ENCODE measurements around the gene CYP4A22. TPM values are rescaled to one million over a fixed set of nuclear protein-coding genes. Genes with fewer than 3 reads are reported as not detected.

CYP4A22 gene
- total and polyA plus RNA-seq, 2 of the 4 experiments (the other 2 are of a cell fraction), result not detected

Other genes with a start within 250 kb of the CYP4A22 start
- not detected in 2 replicates for gene CYP4A11, start 196.0 kb upstream of the CYP4A22 start, total RNA-seq (2012; rRNA removed)
- gene CYP4A11, start 196.0 kb upstream of the CYP4A22 start, polyA plus RNA-seq (2012; rRNA removed), result not detected in 2 replicates
- not detected in 2 replicates for gene CYP4X1, start 113.8 kb upstream of the CYP4A22 start, total RNA-seq (2012; rRNA removed)
- not detected in 2 replicates for gene CYP4X1, start 113.8 kb upstream of the CYP4A22 start, polyA plus RNA-seq (2012; rRNA removed)
- gene CYP4Z1, start 70.2 kb upstream of the CYP4A22 start, total RNA-seq (2012; rRNA removed), result not detected in 2 replicates
- not detected in 2 replicates for gene CYP4Z1, start 70.2 kb upstream of the CYP4A22 start, polyA plus RNA-seq (2012; rRNA removed)
- not detected in 2 replicates for gene PDZK1IP1, start 52.6 kb downstream of the CYP4A22 start, total RNA-seq (2012; rRNA removed)
- not detected in 2 replicates for gene PDZK1IP1, start 52.6 kb downstream of the CYP4A22 start, polyA plus RNA-seq (2012; rRNA removed)
- gene TAL1, start 94.8 kb downstream of the CYP4A22 start, total RNA-seq (2012; rRNA removed), result not detected in 2 replicates
- gene TAL1, start 94.8 kb downstream of the CYP4A22 start, polyA plus RNA-seq (2012; rRNA removed), result not detected in 2 replicates
- gene STIL, start 176.7 kb downstream of the CYP4A22 start, total RNA-seq (2012; rRNA removed), result 17.2 and 19.2 TPM in 2 replicates
- gene STIL, start 176.7 kb downstream of the CYP4A22 start, polyA plus RNA-seq (2012; rRNA removed), result 5.8 and 6.8 TPM in 2 replicates
- 23.1 and 75.3 TPM in 2 replicates for gene CMPK1, start 196.3 kb downstream of the CYP4A22 start, total RNA-seq (2012; rRNA removed)
- gene CMPK1, start 196.3 kb downstream of the CYP4A22 start, polyA plus RNA-seq (2012; rRNA removed), result 24.0 and 31.9 TPM in 2 replicates